ENCODE measurements around the gene INPP5A. TPM values are rescaled to one million over a fixed set of nuclear protein-coding genes. Genes with fewer than 3 reads are reported as not detected.

The INPP5A gene
- total RNA-seq, 1 experiment from 2014 or later: 12.3 TPM

GRCh38 chr10:132705173-132705572 is 167.6 kb downstream of the INPP5A start:
- Histone ChIP-seq H4K20me1 (ENCODE audit: insufficient read depth) (no peaks in the 10 kb centered on the region), H3K27me3 (ENCODE audit: insufficient read depth, low read length) (no peaks in the 10 kb centered on the region), H3K9ac (ENCODE audit: low read length) (no peak overlapping the region), H3K9me2 (ENCODE audit: insufficient read depth) (no peaks in the 10 kb centered on the region), H3K4me2 (ENCODE audit: low read length) (no peak overlapping the region), H3K36me3 (ENCODE audit: control insufficient read depth in 1 of 2, insufficient read depth in 2 of 2, low read length in 2 of 2) (no peaks in the 10 kb centered on the region), H3K27ac (ENCODE audit: low read depth, low read length) (no peak overlapping the region), H2AFZ (ENCODE audit: low read depth, low read length, poor library complexity, severe bottlenecking) (no peak overlapping the region), H3K4me1 (ENCODE audit: control insufficient read depth in 1 of 2, insufficient read depth in 2 of 2, low read length in 2 of 2) (no peaks in the 10 kb centered on the region), H3K4me3 (replicated peaks in 1 of 2; ENCODE audit: low read depth in 1 of 2, low read length in 2 of 2) (no peak overlapping the region), H3K9me3 (ENCODE audit: control insufficient read depth in 1 of 2, insufficient read depth in 1 of 2, low read depth in 1 of 2, low read length in 2 of 2) (no peaks in the 10 kb centered on the region), H3K79me2 (ENCODE audit: insufficient read depth, low read length) (no peaks in the 10 kb centered on the region)
- CTCF ChIA-PET: no interaction called here
- DNase-seq (ENCODE audit: low read depth, low spot score) (no peak), ATAC-seq (no peak)
- RAD21 ChIA-PET (ENCODE audit: low non-redundant PET in 1 of 2, low total read pairs in 2 of 2, uncharacterized antibody in 2 of 2, unreplicated experiment in 2 of 2): no interaction called here
- TF ChIP-seq JUND (IDR thresholded peaks at IDR 0.05) (no peak), SP1 (IDR thresholded peaks at IDR 0.05; ENCODE audit: low read depth) (no peak), TCF7L2 (IDR thresholded peaks at IDR 0.05; ENCODE audit: borderline replicate concordance, extremely low read depth, insufficient read depth, insufficient read length) (no peak), ZNF274 (IDR thresholded peaks at IDR 0.05; ENCODE audit: low read depth, low read length) (no peak)
- intact Hi-C loops (cut with micrococcal nuclease): no loop called here
- POLR2A ChIA-PET: no interaction called here
- BruUV-seq (replicated peaks): no TSS peak

DNA sequence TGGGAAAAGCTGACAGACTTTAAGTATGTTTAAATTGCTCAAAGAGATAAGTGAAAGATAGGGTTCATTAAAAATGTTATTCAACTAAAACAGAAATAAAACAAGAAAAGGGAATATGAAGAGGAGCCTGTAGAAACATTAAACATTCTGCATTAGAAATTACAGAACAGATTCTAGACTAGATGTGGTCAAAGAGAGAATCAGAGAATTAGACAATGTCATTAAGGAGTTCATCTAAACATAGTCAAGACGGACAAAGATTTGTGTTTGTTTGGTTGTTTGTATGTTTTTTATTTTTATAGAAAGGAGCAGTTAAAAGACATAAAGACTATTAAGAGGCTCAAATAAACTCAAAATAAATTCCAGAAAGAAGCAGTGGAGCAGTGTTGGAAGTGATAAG is 168.4 kb downstream of the INPP5A start:
- no TSS peak for BruUV-seq (replicated peaks)
- ATAC-seq: no peak
- no peaks in the 10 kb centered on the region for H4K20me1 ChIP-seq (ENCODE audit: insufficient read depth)
- no peaks in the 10 kb centered on the region for H3K27me3 ChIP-seq (ENCODE audit: insufficient read depth, low read length)
- no peak overlapping the region for H3K4me2 ChIP-seq (ENCODE audit: low read length)
- POLR2A ChIA-PET: no interaction called here
- CTCF ChIA-PET: no interaction called here
- intact Hi-C loops (cut with micrococcal nuclease): no loop called here
- no peaks in the 10 kb centered on the region for H3K79me2 ChIP-seq (ENCODE audit: insufficient read depth, low read length)
- H3K36me3 ChIP-seq (ENCODE audit: control insufficient read depth in 1 of 2, insufficient read depth in 2 of 2, low read length in 2 of 2): no peaks in the 10 kb centered on the region
- no peaks in the 10 kb centered on the region for H3K9me2 ChIP-seq (ENCODE audit: insufficient read depth)
- no peak overlapping the region for H2AFZ ChIP-seq (ENCODE audit: low read depth, low read length, poor library complexity, severe bottlenecking)
- H3K27ac ChIP-seq (ENCODE audit: low read depth, low read length): no peak overlapping the region
- no peak overlapping the region for H3K4me3 ChIP-seq (replicated peaks in 1 of 2; ENCODE audit: low read depth in 1 of 2, low read length in 2 of 2)
- H3K9me3 ChIP-seq (ENCODE audit: control insufficient read depth in 1 of 2, insufficient read depth in 1 of 2, low read depth in 1 of 2, low read length in 2 of 2): no peaks in the 10 kb centered on the region
- DNase-seq (ENCODE audit: low read depth, low spot score): no peak
- no peaks in the 10 kb centered on the region for H3K4me1 ChIP-seq (ENCODE audit: control insufficient read depth in 1 of 2, insufficient read depth in 2 of 2, low read length in 2 of 2)
- RAD21 ChIA-PET (ENCODE audit: low non-redundant PET in 1 of 2, low total read pairs in 2 of 2, uncharacterized antibody in 2 of 2, unreplicated experiment in 2 of 2): no interaction called here
- H3K9ac ChIP-seq (ENCODE audit: low read length): no peak overlapping the region
- TF ChIP-seq EZH2 (IDR thresholded peaks at IDR 0.05): no peak
- TF ChIP-seq CEBPB (IDR thresholded peaks at IDR 0.05; ENCODE audit: low read depth): no peak
- no peak for TF ChIP-seq POLR2A (IDR thresholded peaks at IDR 0.05; ENCODE audit: borderline replicate concordance, extremely low read depth, insufficient read depth, insufficient read length)
- no peak for TF ChIP-seq MAX (IDR thresholded peaks at IDR 0.05)
- no peak for TF ChIP-seq RAD21 (IDR thresholded peaks at IDR 0.05; ENCODE audit: low read depth)
- TF ChIP-seq YY1 (IDR thresholded peaks at IDR 0.05; ENCODE audit: extremely low read depth, insufficient replicate concordance, low read depth, low read length): no peak
- TF ChIP-seq EZH2phosphoT487 (IDR thresholded peaks at IDR 0.05; ENCODE audit: borderline replicate concordance): no peak
- no peak for TF ChIP-seq FOSL1 (IDR thresholded peaks at IDR 0.05; ENCODE audit: low read depth)
- TF ChIP-seq POLR2AphosphoS5 (IDR thresholded peaks at IDR 0.05; ENCODE audit: low read depth, low read length): no peak
- no peak for TF ChIP-seq ZFX (IDR thresholded peaks at IDR 0.05)
- no peak for TF ChIP-seq JUND (IDR thresholded peaks at IDR 0.05)
- no peak for TF ChIP-seq SP1 (IDR thresholded peaks at IDR 0.05; ENCODE audit: low read depth)
- TF ChIP-seq, protein P1, sequence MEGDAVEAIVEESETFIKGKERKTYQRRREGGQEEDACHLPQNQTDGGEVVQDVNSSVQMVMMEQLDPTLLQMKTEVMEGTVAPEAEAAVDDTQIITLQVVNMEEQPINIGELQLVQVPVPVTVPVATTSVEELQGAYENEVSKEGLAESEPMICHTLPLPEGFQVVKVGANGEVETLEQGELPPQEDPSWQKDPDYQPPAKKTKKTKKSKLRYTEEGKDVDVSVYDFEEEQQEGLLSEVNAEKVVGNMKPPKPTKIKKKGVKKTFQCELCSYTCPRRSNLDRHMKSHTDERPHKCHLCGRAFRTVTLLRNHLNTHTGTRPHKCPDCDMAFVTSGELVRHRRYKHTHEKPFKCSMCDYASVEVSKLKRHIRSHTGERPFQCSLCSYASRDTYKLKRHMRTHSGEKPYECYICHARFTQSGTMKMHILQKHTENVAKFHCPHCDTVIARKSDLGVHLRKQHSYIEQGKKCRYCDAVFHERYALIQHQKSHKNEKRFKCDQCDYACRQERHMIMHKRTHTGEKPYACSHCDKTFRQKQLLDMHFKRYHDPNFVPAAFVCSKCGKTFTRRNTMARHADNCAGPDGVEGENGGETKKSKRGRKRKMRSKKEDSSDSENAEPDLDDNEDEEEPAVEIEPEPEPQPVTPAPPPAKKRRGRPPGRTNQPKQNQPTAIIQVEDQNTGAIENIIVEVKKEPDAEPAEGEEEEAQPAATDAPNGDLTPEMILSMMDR (IDR thresholded peaks at IDR 0.05 in 2 of 3, conservative IDR thresholded peaks at IDR 0.05 in 1 of 3; ENCODE audit: borderline replicate concordance in 1 of 3, insufficient read depth in 1 of 3, low read depth in 2 of 3, low read length in 2 of 3): no peak
- TF ChIP-seq ZNF274 (IDR thresholded peaks at IDR 0.05; ENCODE audit: low read depth, low read length): no peak
- TF ChIP-seq TCF7L2 (IDR thresholded peaks at IDR 0.05; ENCODE audit: borderline replicate concordance, extremely low read depth, insufficient read depth, insufficient read length): no peak
- TF ChIP-seq ZBTB33 (IDR thresholded peaks at IDR 0.05; ENCODE audit: extremely low read depth, insufficient replicate concordance, low read length): no peak
- no peak for TF ChIP-seq ELF1 (IDR thresholded peaks at IDR 0.05; ENCODE audit: borderline replicate concordance, low read depth)
